A549 treated with ZK216348 at 1 μM for 4 hours (cell line): ENCODE measurements around the gene KRTAP3-2. TPM values are rescaled to one million over a fixed set of nuclear protein-coding genes. Genes with fewer than 3 reads are reported as not detected.

Source experiments
- total RNA-seq: library from RNA; stranded (reverse); fragments of 200-300 nt; extraction: Qiagen RNA extraction; gene quantifications from 5 replicates; pipeline ENCODE4 v1.2.3, GENCODE V29; 2022; ENCODE audit warnings: low read depth

Gene KRTAP3-2
- not detected in 5 replicates for total RNA-seq

GRCh38 chr17:40999563-40999962 is at the start of gene KRTAP3-2:
Gene KRTAP3-2, minus strand, starts transcription at chr17:40999906. Its CDS starts 53 bp downstream, at chr17:40999853.

GRCh38 chr17:41046735-41047465 is 47.2 kb upstream of the KRTAP3-2 start, which contains the start of gene KRTAP2-1:
Gene KRTAP2-1, minus strand, starts transcription at chr17:41047316. Its CDS starts 49 bp downstream, at chr17:41047267.

GRCh38 chr17:41040783-41041571 is 41.3 kb upstream of the KRTAP3-2 start, which contains the start of gene KRTAP1-1:
Gene KRTAP1-1, minus strand, starts transcription at chr17:41041450. Its CDS starts 53 bp downstream, at chr17:41041397.

GRCh38 chr17:41034346-41034935 is 34.7 kb upstream of the KRTAP3-2 start, which contains the start of gene KRTAP1-3:
Gene KRTAP1-3, minus strand, starts transcription at chr17:41034874. Its CDS starts 53 bp downstream, at chr17:41034821.

GRCh38 chr17:41029633-41030245 is 30.0 kb upstream of the KRTAP3-2 start, which contains the start of gene KRTAP1-4:
Gene KRTAP1-4, minus strand, starts transcription at chr17:41030195. Its CDS starts 117 bp downstream, at chr17:41030078.

GRCh38 chr17:41026715-41027471 is 27.2 kb upstream of the KRTAP3-2 start, which contains the start of gene KRTAP1-5:
Gene KRTAP1-5, minus strand, starts transcription at chr17:41027208. Its CDS starts 53 bp downstream, at chr17:41027155.

GRCh38 chr17:41008811-41009210 is 9.1 kb upstream of the KRTAP3-2 start, which contains the start of gene KRTAP3-1:
Gene KRTAP3-1, minus strand, starts transcription at chr17:41009128. Its CDS starts 54 bp downstream, at chr17:41009074.

GRCh38 chr17:40993839-40994238 is 5.9 kb downstream of the KRTAP3-2 start, which contains the start of gene KRTAP3-3:
Gene KRTAP3-3, minus strand, starts transcription at chr17:40994164. Its CDS starts 67 bp downstream, at chr17:40994097.

GRCh38 chr17:40984226-40984625 is 15.5 kb downstream of the KRTAP3-2 start, which contains the start of gene KRT40:
Gene KRT40, minus strand, starts transcription at chr17:40984326. Its CDS starts 53 bp downstream, at chr17:40984273.

GRCh38 chr17:40966848-40967247 is 32.9 kb downstream of the KRTAP3-2 start, which contains the start of gene KRT39:
Gene KRT39, minus strand, starts transcription at chr17:40966948. Its CDS starts 92 bp downstream, at chr17:40966856.

Other genes with a start within 250 kb of the KRTAP3-2 start
- gene KRT25, start 244.6 kb downstream of the KRTAP3-2 start, total RNA-seq: not detected in 5 replicates
- gene KRT26, start 227.7 kb downstream of the KRTAP3-2 start, total RNA-seq: not detected in 5 replicates
- gene KRT27, start 217.4 kb downstream of the KRTAP3-2 start, total RNA-seq: not detected in 5 replicates
- not detected in 5 replicates for gene KRT28, start 199.9 kb downstream of the KRTAP3-2 start, total RNA-seq
- 99.6 to 118 TPM (median 105 TPM) in 5 replicates for gene KRT10, start 177.3 kb downstream of the KRTAP3-2 start, total RNA-seq
- not detected in 5 replicates for gene KRT12, start 132.7 kb downstream of the KRTAP3-2 start, total RNA-seq
- 0.18 to 0.61 TPM (median 0.31 TPM) in 5 replicates for gene KRT20, start 114.7 kb downstream of the KRTAP3-2 start, total RNA-seq
- 0.08 to 0.31 TPM (median 0.18 TPM) in 3 of 5 replicates, not detected in the others for gene KRT23, start 62.3 kb downstream of the KRTAP3-2 start, total RNA-seq
- not detected in 5 replicates for gene KRT39, start 33.0 kb downstream of the KRTAP3-2 start, total RNA-seq
- gene KRT40, start 15.6 kb downstream of the KRTAP3-2 start, total RNA-seq: not detected in 5 replicates
- not detected in 5 replicates for gene KRTAP3-3, start 5.7 kb downstream of the KRTAP3-2 start, total RNA-seq
- gene KRTAP3-1, start 9.2 kb upstream of the KRTAP3-2 start, total RNA-seq: not detected in 5 replicates
- not detected in 5 replicates for gene KRTAP1-5, start 27.3 kb upstream of the KRTAP3-2 start, total RNA-seq
- not detected in 5 replicates for gene KRTAP1-4, start 30.3 kb upstream of the KRTAP3-2 start, total RNA-seq
- gene KRTAP1-3, start 35.0 kb upstream of the KRTAP3-2 start, total RNA-seq: not detected in 5 replicates
- gene KRTAP1-1, start 41.5 kb upstream of the KRTAP3-2 start, total RNA-seq: not detected in 5 replicates
- not detected in 5 replicates for gene KRTAP2-1, start 47.4 kb upstream of the KRTAP3-2 start, total RNA-seq
- not detected in 5 replicates for gene KRTAP2-2, start 55.3 kb upstream of the KRTAP3-2 start, total RNA-seq
- not detected in 5 replicates for gene KRTAP2-3, start 60.2 kb upstream of the KRTAP3-2 start, total RNA-seq
- not detected in 5 replicates for gene KRTAP2-4, start 66.0 kb upstream of the KRTAP3-2 start, total RNA-seq
- not detected in 5 replicates for gene KRTAP4-7, start 84.2 kb upstream of the KRTAP3-2 start, total RNA-seq
- gene KRTAP4-8, start 98.2 kb upstream of the KRTAP3-2 start, total RNA-seq: not detected in 5 replicates
- not detected in 5 replicates for gene KRTAP4-16, start 102.3 kb upstream of the KRTAP3-2 start, total RNA-seq
- gene KRTAP4-9, start 105.5 kb upstream of the KRTAP3-2 start, total RNA-seq: not detected in 5 replicates
- gene KRTAP4-11, start 118.5 kb upstream of the KRTAP3-2 start, total RNA-seq: not detected in 5 replicates
- gene KRTAP4-12, start 124.3 kb upstream of the KRTAP3-2 start, total RNA-seq: not detected in 5 replicates
- gene KRTAP4-6, start 140.6 kb upstream of the KRTAP3-2 start, total RNA-seq: not detected in 5 replicates
- not detected in 5 replicates for gene KRTAP4-5, start 149.9 kb upstream of the KRTAP3-2 start, total RNA-seq
- not detected in 5 replicates for gene KRTAP4-4, start 160.8 kb upstream of the KRTAP3-2 start, total RNA-seq
- not detected in 5 replicates for gene KRTAP4-3, start 168.3 kb upstream of the KRTAP3-2 start, total RNA-seq
- gene KRTAP4-2, start 178.3 kb upstream of the KRTAP3-2 start, total RNA-seq: not detected in 5 replicates
- gene KRTAP4-1, start 185.0 kb upstream of the KRTAP3-2 start, total RNA-seq: 0.32 TPM in 1 of 5 replicates, not detected in the others
- not detected in 5 replicates for gene KRTAP9-1, start 190.0 kb upstream of the KRTAP3-2 start, total RNA-seq
- not detected in 5 replicates for gene KRTAP9-2, start 226.7 kb upstream of the KRTAP3-2 start, total RNA-seq
- gene KRTAP9-3, start 232.5 kb upstream of the KRTAP3-2 start, total RNA-seq: not detected in 5 replicates
- not detected in 5 replicates for gene KRTAP9-8, start 238.1 kb upstream of the KRTAP3-2 start, total RNA-seq
- not detected in 5 replicates for gene KRTAP9-4, start 249.8 kb upstream of the KRTAP3-2 start, total RNA-seq